BE2C (cell line): Measurements from ENCODE around the gene BICDL1.

Experiments used
- DNase-seq: peaks from one replicate; pipeline ENCODE4 v3.0.0-alpha.2; 2020
- H3K27me3 ChIP-seq: fragments of 250-450 bp; sonication (Bioruptor Pico); 2 replicates; pipeline ENCODE4 v1.5.1; 2020; ENCODE audit warnings: mild to moderate bottlenecking
- H3K36me3 ChIP-seq: fragments of 250-450 bp; sonication (Bioruptor Pico); 2 replicates; pipeline ENCODE4 v1.5.1; 2020; ENCODE audit warnings: mild to moderate bottlenecking
- H3K4me1 ChIP-seq: fragments of 250-450 bp; sonication (Bioruptor Pico); 2 replicates; pipeline ENCODE4 v1.5.1; 2020
- H3K4me3 ChIP-seq: 2 replicates; pipeline ENCODE4 v1.5.1; 2011; ENCODE audit warnings: low read depth, low read length
- H3K9me3 ChIP-seq: fragments of 250-450 bp; sonication (Bioruptor Pico); 2 replicates; pipeline ENCODE4 v1.5.1; 2020
- TF ChIP-seq, protein P1 (sequence below): IDR thresholded peaks from 2 replicates; pipeline ENCODE4 v1.5.1; 2012; ENCODE audit warnings: mild to moderate bottlenecking, low read depth, low read length

The BICDL1 gene

DNA sequence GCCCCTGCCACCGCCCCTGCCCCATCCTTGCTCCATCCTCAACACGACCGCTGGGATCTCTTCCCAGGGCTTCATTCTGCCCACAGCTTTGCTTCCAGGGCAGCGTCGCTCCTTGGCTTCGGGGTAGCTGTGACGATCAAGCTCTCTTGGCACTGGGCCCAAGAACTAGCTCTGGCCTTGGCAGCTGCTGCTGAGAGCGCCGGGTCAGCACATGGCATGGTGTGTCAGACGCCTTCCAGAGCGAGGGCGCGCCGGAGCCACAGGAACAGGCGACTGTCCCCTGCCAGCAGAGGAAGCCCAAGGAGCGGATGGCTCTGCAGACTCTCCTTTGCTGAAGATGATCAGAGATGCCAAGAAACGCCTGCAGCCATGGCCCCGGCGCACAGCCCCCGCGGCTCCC, 111.6 kb downstream of the BICDL1 start:
- peaks cover 27% of the 10 kb centered on the region for H3K4me1 ChIP-seq

DNA sequence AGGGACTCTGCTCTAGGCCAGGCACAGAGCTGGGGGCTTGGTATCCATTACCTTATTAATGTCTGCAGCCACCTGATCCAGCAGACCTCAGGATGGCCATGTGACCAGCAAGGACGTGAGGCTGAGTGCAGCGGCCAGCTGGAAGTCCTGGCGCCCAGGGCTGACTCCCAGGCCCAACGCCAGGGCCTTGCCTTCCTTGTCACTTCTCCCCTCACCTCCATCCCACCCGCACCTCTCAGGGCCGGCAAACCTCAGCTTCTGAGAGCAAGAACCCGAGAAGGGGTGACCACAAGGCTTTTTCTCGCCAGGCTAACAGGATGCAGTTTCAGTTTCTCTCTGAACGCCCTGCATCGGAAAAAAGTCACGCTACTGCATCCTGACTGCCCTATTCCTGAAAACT, 112.1 kb downstream of the BICDL1 start:
- TF ChIP-seq, protein P1, sequence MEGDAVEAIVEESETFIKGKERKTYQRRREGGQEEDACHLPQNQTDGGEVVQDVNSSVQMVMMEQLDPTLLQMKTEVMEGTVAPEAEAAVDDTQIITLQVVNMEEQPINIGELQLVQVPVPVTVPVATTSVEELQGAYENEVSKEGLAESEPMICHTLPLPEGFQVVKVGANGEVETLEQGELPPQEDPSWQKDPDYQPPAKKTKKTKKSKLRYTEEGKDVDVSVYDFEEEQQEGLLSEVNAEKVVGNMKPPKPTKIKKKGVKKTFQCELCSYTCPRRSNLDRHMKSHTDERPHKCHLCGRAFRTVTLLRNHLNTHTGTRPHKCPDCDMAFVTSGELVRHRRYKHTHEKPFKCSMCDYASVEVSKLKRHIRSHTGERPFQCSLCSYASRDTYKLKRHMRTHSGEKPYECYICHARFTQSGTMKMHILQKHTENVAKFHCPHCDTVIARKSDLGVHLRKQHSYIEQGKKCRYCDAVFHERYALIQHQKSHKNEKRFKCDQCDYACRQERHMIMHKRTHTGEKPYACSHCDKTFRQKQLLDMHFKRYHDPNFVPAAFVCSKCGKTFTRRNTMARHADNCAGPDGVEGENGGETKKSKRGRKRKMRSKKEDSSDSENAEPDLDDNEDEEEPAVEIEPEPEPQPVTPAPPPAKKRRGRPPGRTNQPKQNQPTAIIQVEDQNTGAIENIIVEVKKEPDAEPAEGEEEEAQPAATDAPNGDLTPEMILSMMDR = no peak
- Histone ChIP-seq H3K4me1 (peaks cover 24% of the 10 kb centered on the region), H3K4me3 (peak overlapping the region; percentile 12), H3K27me3 (no peaks in the 10 kb centered on the region), H3K36me3 (peaks cover 49% of the 10 kb centered on the region), H3K9me3 (no peaks in the 10 kb centered on the region)
- peak; percentile 56 for DNase-seq

More for the DNA sequence above, 111.6 kb downstream of the BICDL1 start:
- peak; percentile 93 for DNase-seq
- Histone ChIP-seq H3K27me3 (no peaks in the 10 kb centered on the region), H3K9me3 (no peaks in the 10 kb centered on the region), H3K4me3 (no peak overlapping the region), H3K36me3 (peaks cover 55% of the 10 kb centered on the region)
- TF ChIP-seq, protein P1 = no peak

DNA sequence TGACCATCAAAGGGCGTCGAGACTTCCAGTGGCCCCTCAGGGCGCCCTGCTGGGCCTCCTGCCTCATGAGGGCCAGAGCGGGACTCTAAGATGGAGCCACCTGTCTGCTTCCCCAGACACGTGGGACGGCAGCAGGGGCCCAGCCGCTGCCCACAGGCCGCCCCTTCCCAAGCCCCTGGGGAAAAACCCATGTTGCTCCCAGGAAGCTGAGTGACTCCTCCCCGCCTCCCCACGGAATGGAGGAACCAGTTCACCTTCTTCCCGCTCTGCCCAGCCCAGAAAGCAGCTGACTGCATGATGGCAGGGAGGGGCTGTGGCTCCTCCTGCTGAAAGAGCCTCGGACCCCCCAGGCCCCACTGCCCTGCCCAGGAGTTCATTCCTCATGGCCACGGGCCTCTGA, 112.6 kb downstream of the BICDL1 start:
- H3K4me1 ChIP-seq = peaks cover 24% of the 10 kb centered on the region
- no peak overlapping the region; the same call in 1 of the 2 replicates for H3K4me3 ChIP-seq
- no peaks in the 10 kb centered on the region for H3K9me3 ChIP-seq
- no peak for DNase-seq
- TF ChIP-seq, protein P1 = no peak
- no peaks in the 10 kb centered on the region for H3K27me3 ChIP-seq
- peaks cover 45% of the 10 kb centered on the region for H3K36me3 ChIP-seq

DNA sequence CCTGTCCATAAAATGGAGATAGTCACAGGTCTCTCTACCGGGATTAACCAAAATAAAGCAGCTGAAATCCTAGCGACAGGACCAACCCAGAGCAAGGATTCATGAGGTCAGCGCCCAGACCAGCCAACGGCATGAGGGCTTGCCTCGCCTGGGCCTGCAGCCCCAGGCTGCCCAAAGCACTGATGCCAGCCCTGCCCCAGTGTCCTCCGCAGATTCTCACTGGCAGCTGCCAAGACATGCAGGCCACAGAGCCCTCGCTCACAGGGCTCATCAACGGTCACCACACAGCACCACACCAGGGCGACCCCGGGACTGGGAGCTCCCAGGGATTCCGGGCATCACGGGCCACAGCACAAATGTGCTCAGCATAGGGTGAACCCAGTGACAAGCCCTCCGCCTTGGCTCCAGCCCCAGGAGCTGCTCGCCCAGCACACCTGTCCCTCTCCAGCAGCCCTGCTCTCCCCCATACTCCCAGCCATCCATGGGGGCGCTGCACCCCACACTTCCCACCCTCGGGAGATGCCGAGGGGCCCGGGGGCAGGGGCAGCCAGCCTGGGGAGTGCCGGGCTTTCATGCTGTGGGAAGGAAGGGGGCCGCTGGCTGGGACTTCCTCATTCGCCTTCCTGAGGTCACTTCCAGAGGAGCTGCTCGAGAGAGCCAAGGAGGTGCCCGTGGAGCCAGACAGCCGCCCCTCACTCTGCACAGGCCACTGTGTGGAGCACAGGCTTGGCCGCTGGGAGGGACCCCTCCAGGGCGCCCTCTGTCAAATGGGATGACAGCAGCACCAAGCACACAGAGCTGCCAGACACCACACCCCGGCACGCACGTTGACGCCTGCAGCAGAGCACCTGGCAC, 113.4 kb downstream of the BICDL1 start:
- H3K36me3 ChIP-seq = peaks cover 46% of the 10 kb centered on the region
- no peaks in the 10 kb centered on the region for H3K9me3 ChIP-seq
- H3K27me3 ChIP-seq = no peaks in the 10 kb centered on the region

DNA sequence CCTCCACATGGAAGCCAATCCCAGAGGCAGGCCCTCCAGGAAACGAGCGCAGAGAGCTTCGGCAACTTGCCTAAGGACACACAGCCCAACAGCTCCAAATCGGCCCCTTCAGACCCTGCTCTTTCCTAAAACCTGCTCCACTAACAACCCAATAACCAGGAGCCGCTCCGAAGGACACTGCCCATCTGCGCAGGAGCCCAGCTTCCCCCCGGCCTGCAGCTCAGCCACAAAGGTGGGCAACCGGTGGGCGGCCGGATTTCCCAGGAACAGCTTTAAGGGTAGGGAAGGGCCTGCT, 114.0 kb downstream of the BICDL1 start:
- TF ChIP-seq, protein P1 = no peak
- H3K9me3 ChIP-seq = no peaks in the 10 kb centered on the region
- no peak overlapping the region for H3K4me3 ChIP-seq
- H3K4me1 ChIP-seq = peaks cover 24% of the 10 kb centered on the region
- H3K36me3 ChIP-seq = peaks cover 47% of the 10 kb centered on the region
- H3K27me3 ChIP-seq = no peaks in the 10 kb centered on the region
- no peak for DNase-seq

More for the DNA sequence above, 113.4 kb downstream of the BICDL1 start:
- Histone ChIP-seq H3K4me3 (no peak overlapping the region), H3K4me1 (peaks cover 24% of the 10 kb centered on the region)
- DNase-seq = no peak
- TF ChIP-seq, protein P1 = no peak

DNA sequence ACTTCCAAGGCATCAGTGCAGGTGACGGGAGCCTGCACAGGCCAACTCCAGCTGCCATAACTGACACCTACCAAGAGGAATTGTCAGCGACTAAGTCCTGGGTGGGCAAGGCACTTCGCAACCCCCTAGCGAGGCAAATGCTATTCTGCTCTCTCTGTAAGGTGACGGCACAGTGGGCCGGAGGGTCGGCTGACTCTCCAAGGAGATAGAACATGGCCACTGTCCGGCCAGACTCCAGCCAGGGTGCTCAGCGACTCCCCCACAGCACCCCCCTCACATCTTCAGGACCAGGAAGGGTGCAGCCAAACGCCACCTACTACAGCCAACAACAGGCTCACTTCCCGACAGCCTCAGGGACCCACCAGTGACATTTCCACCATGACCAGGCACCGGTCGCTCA, 114.3 kb downstream of the BICDL1 start:
- Histone ChIP-seq H3K36me3 (peaks cover 47% of the 10 kb centered on the region), H3K9me3 (no peaks in the 10 kb centered on the region), H3K27me3 (no peaks in the 10 kb centered on the region), H3K4me3 (no peak overlapping the region), H3K4me1 (peaks cover 24% of the 10 kb centered on the region)
- DNase-seq = no peak
- TF ChIP-seq, protein P1 = no peak
